ENCODE data around the gene MRPS30.
A peak's percentile ranks its signal among the peaks of the same experiment; 100 is the strongest.
"Not testable (repeated sequence)": the region's sequence is repeated elsewhere in the genome, so short reads cannot be mapped to it uniquely, and the experiment has no call there.

MRPS30 gene

GRCh38 chr5:44806608-44807007 is 2.1 kb upstream of the MRPS30 start:
- H3K4me3 ChIP-seq (ENCODE audit: low read depth, low read length), result no peak overlapping the region
- TF ChIP-seq CTCF (IDR thresholded peaks at IDR 0.05; ENCODE audit: low read depth, low read length), result no peak

- no peak for TF ChIP-seq CTCF (IDR thresholded peaks at IDR 0.05; ENCODE audit: low read depth, low read length)
- H3K4me3 ChIP-seq (ENCODE audit: low read depth, low read length), result no peak overlapping the region
These were observed 1.5 kb upstream of the MRPS30 start for GRCh38 chr5:44807269-44807668.

DNA sequence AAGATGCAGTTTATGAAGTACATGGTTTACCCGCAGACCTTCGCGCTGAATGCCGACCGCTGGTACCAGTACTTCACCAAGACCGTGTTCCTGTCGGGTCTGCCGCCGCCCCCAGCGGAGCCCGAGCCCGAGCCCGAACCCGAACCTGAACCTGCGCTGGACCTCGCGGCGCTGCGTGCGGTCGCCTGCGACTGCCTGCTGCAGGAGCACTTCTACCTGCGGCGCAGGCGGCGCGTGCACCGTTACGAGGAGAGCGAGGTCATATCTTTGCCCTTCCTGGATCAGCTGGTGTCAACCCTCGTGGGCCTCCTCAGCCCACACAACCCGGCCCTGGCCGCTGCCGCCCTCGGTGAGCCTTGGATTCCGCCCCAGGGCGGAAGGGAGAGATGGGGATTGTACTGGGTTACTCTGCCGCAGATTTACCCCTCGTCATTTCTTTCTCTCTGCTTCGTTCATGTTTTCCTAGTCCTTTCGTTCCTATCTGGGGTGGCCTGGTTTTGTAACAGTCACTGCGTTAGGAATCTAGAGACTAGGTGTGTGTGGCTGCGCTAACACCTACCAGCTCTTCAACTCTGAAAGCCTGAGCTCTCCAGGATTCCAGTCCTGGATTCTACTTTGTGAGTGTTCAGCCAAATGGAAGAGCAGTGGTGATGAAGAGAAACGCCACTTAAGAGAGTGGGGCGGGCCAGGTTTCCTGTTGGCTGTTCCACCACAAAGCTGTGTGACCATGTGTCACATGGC is 638 bp downstream of the MRPS30 start:
- TF ChIP-seq CTCF (IDR thresholded peaks at IDR 0.05; ENCODE audit: low read depth, low read length), result no peak
- peak overlapping the region; percentile 89 for H3K4me3 ChIP-seq (ENCODE audit: low read depth, low read length)

DNA sequence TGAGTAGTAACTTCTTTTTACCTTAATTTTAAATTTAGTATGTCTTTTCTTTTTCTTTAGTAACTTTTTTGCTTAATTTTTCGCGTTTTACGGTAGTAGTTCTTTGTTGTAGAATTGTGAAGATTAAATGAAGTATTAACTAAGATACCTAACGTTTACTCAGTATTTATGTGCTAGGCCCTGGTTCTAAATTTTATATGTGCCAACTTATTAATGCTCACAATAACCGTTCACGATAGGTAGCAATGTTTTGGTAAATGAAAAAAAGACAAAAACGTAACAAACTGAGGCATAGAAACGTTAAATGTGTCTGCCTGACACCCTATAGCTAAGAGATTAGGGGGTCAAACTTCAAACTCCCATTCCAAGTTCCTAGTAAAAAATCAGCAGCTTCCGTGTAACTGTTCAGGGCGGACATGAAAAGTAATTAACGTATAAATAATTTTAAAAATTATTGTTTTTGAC is 1.2 kb downstream of the MRPS30 start:
- peak overlapping the region; percentile 89 for H3K4me3 ChIP-seq (ENCODE audit: low read depth, low read length)
- TF ChIP-seq CTCF (IDR thresholded peaks at IDR 0.05; ENCODE audit: low read depth, low read length), result no peak

- no peak overlapping the region for H3K4me3 ChIP-seq (ENCODE audit: low read depth, low read length)
- TF ChIP-seq CTCF (IDR thresholded peaks at IDR 0.05; ENCODE audit: low read depth, low read length), result no peak
These were observed 6.0 kb downstream of the MRPS30 start for GRCh38 chr5:44814761-44815160.

- TF ChIP-seq CTCF (IDR thresholded peaks at IDR 0.05; ENCODE audit: low read depth, low read length), result no peak
- no peak overlapping the region for H3K4me3 ChIP-seq (ENCODE audit: low read depth, low read length)
These were observed 12.4 kb downstream of the MRPS30 start for GRCh38 chr5:44821164-44821563.

DNA sequence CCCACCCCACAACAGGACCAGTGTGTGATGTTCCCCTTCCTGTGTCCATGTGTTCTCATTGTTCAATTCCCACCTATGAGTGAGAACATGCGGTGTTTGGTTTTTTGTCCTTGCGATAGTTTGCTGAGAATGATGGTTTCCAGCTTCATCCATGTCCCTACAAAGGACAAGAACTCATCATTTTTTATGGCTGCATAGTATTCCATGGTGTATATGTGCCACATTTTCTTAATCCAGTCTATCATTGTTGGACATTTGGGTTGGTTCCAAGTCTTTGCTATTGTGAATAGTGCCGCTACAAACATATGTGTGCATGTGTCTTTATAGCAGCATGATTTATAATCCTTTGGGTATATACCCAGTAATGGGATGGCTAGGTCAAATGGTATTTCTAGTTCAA is 15.9 kb downstream of the MRPS30 start:
- H3K4me3 ChIP-seq (ENCODE audit: low read depth, low read length), result not testable (repeated sequence)

DNA sequence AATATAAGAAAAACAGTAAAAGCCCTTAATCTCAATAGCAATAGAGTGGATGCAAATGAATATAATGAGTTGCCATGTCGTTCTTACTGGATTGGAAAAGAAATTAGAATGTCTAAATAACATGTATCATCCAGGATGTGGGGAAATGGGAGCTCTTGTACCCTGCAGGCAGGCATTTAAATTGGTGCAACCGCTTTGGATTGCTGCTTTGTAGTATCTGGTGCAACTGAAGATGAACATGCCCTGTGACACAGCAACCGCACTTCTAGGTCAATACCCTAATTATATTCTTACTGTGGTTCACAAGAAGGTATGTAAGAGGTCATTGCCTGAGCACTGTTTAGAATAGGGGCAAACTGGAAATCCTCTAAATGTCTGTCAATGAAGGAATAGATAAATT is 18.9 kb downstream of the MRPS30 start:
- no peak overlapping the region for H3K4me3 ChIP-seq (ENCODE audit: low read depth, low read length)
- no peak for TF ChIP-seq CTCF (IDR thresholded peaks at IDR 0.05; ENCODE audit: low read depth, low read length)

All from WI38 (cell line).